ENCODE measurements around the gene ACER2.

ACER2 gene

GRCh38 chr9:19408693-19409400 is at the start of gene ACER2:
Gene ACER2, plus strand, starts transcription at chr9:19409009. Its CDS starts 76 bp downstream, at chr9:19409085.
- Histone ChIP-seq H3K9me3 (ENCODE audit: control insufficient read depth, low read length) (no peaks in the 10 kb centered on the region), H3K4me3 (ENCODE audit: low read length) (peak within 1 kb of the TSS; percentile 92), H3K36me3 (ENCODE audit: control insufficient read depth, insufficient read depth, low read length) (no peaks in the 10 kb centered on the region), H3K4me1 (ENCODE audit: control insufficient read depth, insufficient read depth, low read length) (peaks cover 43% of the 10 kb centered on the region), H3K9ac (ENCODE audit: low read length) (peak within 1 kb of the TSS; percentile 93), H3K27me3 (ENCODE audit: control insufficient read depth, insufficient read depth, low read length) (no peaks in the 10 kb centered on the region)

GRCh38 chr9:19369107-19369506 is 39.7 kb upstream of the ACER2 start:
- Histone ChIP-seq H3K9ac (ENCODE audit: low read length) (no peak overlapping the region), H3K27me3 (ENCODE audit: control insufficient read depth, insufficient read depth, low read length) (no peaks in the 10 kb centered on the region), H3K9me3 (ENCODE audit: control insufficient read depth, low read length) (no peaks in the 10 kb centered on the region), H3K4me1 (ENCODE audit: control insufficient read depth, insufficient read depth, low read length) (no peaks in the 10 kb centered on the region), H3K4me3 (ENCODE audit: low read length) (no peak overlapping the region), H3K36me3 (ENCODE audit: control insufficient read depth, insufficient read depth, low read length) (no peaks in the 10 kb centered on the region)

- Histone ChIP-seq H3K36me3 (ENCODE audit: control insufficient read depth, insufficient read depth, low read length) (peaks cover 9% of the 10 kb centered on the region), H3K4me1 (ENCODE audit: control insufficient read depth, insufficient read depth, low read length) (no peaks in the 10 kb centered on the region), H3K27me3 (ENCODE audit: control insufficient read depth, insufficient read depth, low read length) (no peaks in the 10 kb centered on the region), H3K4me3 (ENCODE audit: low read length) (no peak overlapping the region), H3K9ac (ENCODE audit: low read length) (no peak overlapping the region), H3K9me3 (ENCODE audit: control insufficient read depth, low read length) (no peaks in the 10 kb centered on the region)
Observed at GRCh38 chr9:19371942-19372341, 36.9 kb upstream of the ACER2 start.

GRCh38 chr9:19372567-19372966 is 36.2 kb upstream of the ACER2 start:
- H3K4me1 ChIP-seq (ENCODE audit: control insufficient read depth, insufficient read depth, low read length), result no peaks in the 10 kb centered on the region
- peaks cover 9% of the 10 kb centered on the region for H3K36me3 ChIP-seq (ENCODE audit: control insufficient read depth, insufficient read depth, low read length)
- no peak overlapping the region for H3K4me3 ChIP-seq (ENCODE audit: low read length)
- no peaks in the 10 kb centered on the region for H3K9me3 ChIP-seq (ENCODE audit: control insufficient read depth, low read length)
- H3K27me3 ChIP-seq (ENCODE audit: control insufficient read depth, insufficient read depth, low read length), result no peaks in the 10 kb centered on the region
- H3K9ac ChIP-seq (ENCODE audit: low read length), result no peak overlapping the region

- Histone ChIP-seq H3K27me3 (ENCODE audit: control insufficient read depth, insufficient read depth, low read length) (no peaks in the 10 kb centered on the region), H3K4me1 (ENCODE audit: control insufficient read depth, insufficient read depth, low read length) (no peaks in the 10 kb centered on the region), H3K9me3 (ENCODE audit: control insufficient read depth, low read length) (no peaks in the 10 kb centered on the region), H3K36me3 (ENCODE audit: control insufficient read depth, insufficient read depth, low read length) (peaks cover 9% of the 10 kb centered on the region), H3K9ac (ENCODE audit: low read length) (no peak overlapping the region), H3K4me3 (ENCODE audit: low read length) (no peak overlapping the region)
Observed at GRCh38 chr9:19373527-19373926, 35.3 kb upstream of the ACER2 start.

- Histone ChIP-seq H3K9me3 (ENCODE audit: control insufficient read depth, low read length) (no peaks in the 10 kb centered on the region), H3K27me3 (ENCODE audit: control insufficient read depth, insufficient read depth, low read length) (no peaks in the 10 kb centered on the region), H3K36me3 (ENCODE audit: control insufficient read depth, insufficient read depth, low read length) (peaks cover 9% of the 10 kb centered on the region)
Observed at GRCh38 chr9:19375538-19375937, 33.3 kb upstream of the ACER2 start.

GRCh38 chr9:19376931-19377330 is 31.9 kb upstream of the ACER2 start:
- Histone ChIP-seq H3K4me3 (ENCODE audit: low read length) (no peak overlapping the region), H3K9ac (ENCODE audit: low read length) (peak overlapping the region; percentile 90), H3K36me3 (ENCODE audit: control insufficient read depth, insufficient read depth, low read length) (peaks cover 9% of the 10 kb centered on the region)

More at GRCh38 chr9:19375538-19375937, 33.3 kb upstream of the ACER2 start:
- H3K4me1 ChIP-seq (ENCODE audit: control insufficient read depth, insufficient read depth, low read length), result no peaks in the 10 kb centered on the region
- H3K9ac ChIP-seq (ENCODE audit: low read length), result no peak overlapping the region
- no peak overlapping the region for H3K4me3 ChIP-seq (ENCODE audit: low read length)

GRCh38 chr9:19378164-19378563 is 30.6 kb upstream of the ACER2 start:
- Histone ChIP-seq H3K9ac (ENCODE audit: low read length) (peak overlapping the region; percentile 90), H3K27me3 (ENCODE audit: control insufficient read depth, insufficient read depth, low read length) (no peaks in the 10 kb centered on the region), H3K4me3 (ENCODE audit: low read length) (peak overlapping the region; percentile 53), H3K4me1 (ENCODE audit: control insufficient read depth, insufficient read depth, low read length) (peaks cover 4% of the 10 kb centered on the region), H3K9me3 (ENCODE audit: control insufficient read depth, low read length) (no peaks in the 10 kb centered on the region), H3K36me3 (ENCODE audit: control insufficient read depth, insufficient read depth, low read length) (peaks cover 9% of the 10 kb centered on the region)

More at GRCh38 chr9:19376931-19377330, 31.9 kb upstream of the ACER2 start:
- no peaks in the 10 kb centered on the region for H3K27me3 ChIP-seq (ENCODE audit: control insufficient read depth, insufficient read depth, low read length)
- H3K9me3 ChIP-seq (ENCODE audit: control insufficient read depth, low read length), result no peaks in the 10 kb centered on the region
- peaks cover 4% of the 10 kb centered on the region for H3K4me1 ChIP-seq (ENCODE audit: control insufficient read depth, insufficient read depth, low read length)

GRCh38 chr9:19378647-19379046 is 30.2 kb upstream of the ACER2 start:
- Histone ChIP-seq H3K9ac (ENCODE audit: low read length) (peak overlapping the region; percentile 90), H3K27me3 (ENCODE audit: control insufficient read depth, insufficient read depth, low read length) (no peaks in the 10 kb centered on the region), H3K4me1 (ENCODE audit: control insufficient read depth, insufficient read depth, low read length) (peaks cover 4% of the 10 kb centered on the region), H3K36me3 (ENCODE audit: control insufficient read depth, insufficient read depth, low read length) (peaks cover 9% of the 10 kb centered on the region), H3K9me3 (ENCODE audit: control insufficient read depth, low read length) (no peaks in the 10 kb centered on the region), H3K4me3 (ENCODE audit: low read length) (peak overlapping the region; percentile 53)

GRCh38 chr9:19379283-19379682 is 29.5 kb upstream of the ACER2 start:
- Histone ChIP-seq H3K4me1 (ENCODE audit: control insufficient read depth, insufficient read depth, low read length) (peaks cover 4% of the 10 kb centered on the region), H3K36me3 (ENCODE audit: control insufficient read depth, insufficient read depth, low read length) (peaks cover 9% of the 10 kb centered on the region), H3K4me3 (ENCODE audit: low read length) (peak overlapping the region; percentile 53), H3K9ac (ENCODE audit: low read length) (peak overlapping the region; percentile 90), H3K9me3 (ENCODE audit: control insufficient read depth, low read length) (no peaks in the 10 kb centered on the region), H3K27me3 (ENCODE audit: control insufficient read depth, insufficient read depth, low read length) (no peaks in the 10 kb centered on the region)

- peak overlapping the region; percentile 53 for H3K4me3 ChIP-seq (ENCODE audit: low read length)
- H3K9me3 ChIP-seq (ENCODE audit: control insufficient read depth, low read length), result no peaks in the 10 kb centered on the region
- no peaks in the 10 kb centered on the region for H3K27me3 ChIP-seq (ENCODE audit: control insufficient read depth, insufficient read depth, low read length)
- H3K4me1 ChIP-seq (ENCODE audit: control insufficient read depth, insufficient read depth, low read length), result peaks cover 4% of the 10 kb centered on the region
- H3K9ac ChIP-seq (ENCODE audit: low read length), result peak overlapping the region; percentile 90
- peaks cover 5% of the 10 kb centered on the region for H3K36me3 ChIP-seq (ENCODE audit: control insufficient read depth, insufficient read depth, low read length)
Observed at GRCh38 chr9:19379697-19380046, 29.1 kb upstream of the ACER2 start.

- Histone ChIP-seq H3K9me3 (ENCODE audit: control insufficient read depth, low read length) (no peaks in the 10 kb centered on the region), H3K4me3 (ENCODE audit: low read length) (peak overlapping the region; percentile 53), H3K27me3 (ENCODE audit: control insufficient read depth, insufficient read depth, low read length) (no peaks in the 10 kb centered on the region), H3K9ac (ENCODE audit: low read length) (peak overlapping the region; percentile 90), H3K4me1 (ENCODE audit: control insufficient read depth, insufficient read depth, low read length) (peaks cover 4% of the 10 kb centered on the region), H3K36me3 (ENCODE audit: control insufficient read depth, insufficient read depth, low read length) (no peaks in the 10 kb centered on the region)
Observed at GRCh38 chr9:19380826-19381075, 28.1 kb upstream of the ACER2 start.

- no peaks in the 10 kb centered on the region for H3K9me3 ChIP-seq (ENCODE audit: control insufficient read depth, low read length)
- no peak overlapping the region for H3K9ac ChIP-seq (ENCODE audit: low read length)
- H3K27me3 ChIP-seq (ENCODE audit: control insufficient read depth, insufficient read depth, low read length), result no peaks in the 10 kb centered on the region
- no peaks in the 10 kb centered on the region for H3K36me3 ChIP-seq (ENCODE audit: control insufficient read depth, insufficient read depth, low read length)
- peaks cover 4% of the 10 kb centered on the region for H3K4me1 ChIP-seq (ENCODE audit: control insufficient read depth, insufficient read depth, low read length)
- H3K4me3 ChIP-seq (ENCODE audit: low read length), result no peak overlapping the region
Observed at GRCh38 chr9:19381656-19382055, 27.2 kb upstream of the ACER2 start.

Measured in mucosa of stomach (tissue), 1 donor.